ENCODE results near the gene SOX5. TPM values are rescaled to one million over a fixed set of nuclear protein-coding genes. Genes with fewer than 3 reads are reported as not detected.

The SOX5 gene
- polyA plus RNA-seq, 3 donors = 5.1 to 7.5 (median 7.3) TPM

- DNase-seq (ENCODE audit: low read depth in 3 of 3, low spot score in 2 of 3) = no peak
Measured at GRCh38 chr12:23561364-23562345, 387.8 kb downstream of the SOX5 start.

- DNase-seq (ENCODE audit: low read depth in 3 of 3, low spot score in 2 of 3) = no peak
Measured at GRCh38 chr12:23560611-23561010, 388.9 kb downstream of the SOX5 start.

GRCh38 chr12:23559268-23559753, 390.2 kb downstream of the SOX5 start:
- no peak for DNase-seq (ENCODE audit: low read depth in 3 of 3, low spot score in 2 of 3)

GRCh38 chr12:23556661-23557060, 392.8 kb downstream of the SOX5 start:
- no peak for DNase-seq (ENCODE audit: low read depth in 3 of 3, low spot score in 2 of 3)

GRCh38 chr12:23555825-23556207, 393.7 kb downstream of the SOX5 start:
- no peak for DNase-seq (ENCODE audit: low read depth in 3 of 3, low spot score in 2 of 3)

GRCh38 chr12:23555180-23555824, 394.2 kb downstream of the SOX5 start:
- DNase-seq (ENCODE audit: low read depth in 3 of 3, low spot score in 2 of 3) = no peak

- no peak for DNase-seq (ENCODE audit: low read depth in 3 of 3, low spot score in 2 of 3)
Measured at GRCh38 chr12:23552417-23552816, 397.1 kb downstream of the SOX5 start.

- no peak for DNase-seq (ENCODE audit: low read depth in 3 of 3, low spot score in 2 of 3)
Measured at GRCh38 chr12:23550753-23551152, 398.7 kb downstream of the SOX5 start.

- no peak for DNase-seq (ENCODE audit: low read depth in 3 of 3, low spot score in 2 of 3)
Measured at GRCh38 chr12:23548742-23549141, 400.7 kb downstream of the SOX5 start.

- no peak for DNase-seq (ENCODE audit: low read depth in 3 of 3, low spot score in 2 of 3)
Measured at GRCh38 chr12:23546756-23547155, 402.7 kb downstream of the SOX5 start.

GRCh38 chr12:23543767-23544166, 405.7 kb downstream of the SOX5 start:
- no peak for DNase-seq (ENCODE audit: low read depth in 3 of 3, low spot score in 2 of 3)

- no peak for DNase-seq (ENCODE audit: low read depth in 3 of 3, low spot score in 2 of 3)
Measured at GRCh38 chr12:23542187-23542586, 407.3 kb downstream of the SOX5 start.

GRCh38 chr12:23540572-23540971, 408.9 kb downstream of the SOX5 start:
- DNase-seq (ENCODE audit: low read depth in 3 of 3, low spot score in 2 of 3) = peak in 1 of 3 donors; percentile 10

- no peak for DNase-seq (ENCODE audit: low read depth in 3 of 3, low spot score in 2 of 3)
Measured at GRCh38 chr12:23536293-23536692, 413.2 kb downstream of the SOX5 start.

GRCh38 chr12:23535441-23535840, 414.0 kb downstream of the SOX5 start:
- DNase-seq (ENCODE audit: low read depth in 3 of 3, low spot score in 2 of 3) = no peak

- no peak for DNase-seq (ENCODE audit: low read depth in 3 of 3, low spot score in 2 of 3)
Measured at GRCh38 chr12:23534196-23534595, 415.3 kb downstream of the SOX5 start.

- DNase-seq (ENCODE audit: low read depth in 3 of 3, low spot score in 2 of 3) = no peak
Measured at GRCh38 chr12:23533699-23534098, 415.8 kb downstream of the SOX5 start.

- no peak for DNase-seq (ENCODE audit: low read depth in 3 of 3, low spot score in 2 of 3)
Measured at GRCh38 chr12:23533265-23533664, 416.2 kb downstream of the SOX5 start.

GRCh38 chr12:23528316-23528715, 421.2 kb downstream of the SOX5 start:
- DNase-seq (ENCODE audit: low read depth in 3 of 3, low spot score in 2 of 3) = no peak

GRCh38 chr12:23525450-23526072, 423.9 kb downstream of the SOX5 start:
- no peak for DNase-seq (ENCODE audit: low read depth in 3 of 3, low spot score in 2 of 3)

GRCh38 chr12:23523339-23523738, 426.1 kb downstream of the SOX5 start:
- no peak for DNase-seq (ENCODE audit: low read depth in 3 of 3, low spot score in 2 of 3)

Measured in right renal cortex interstitium (tissue), 3 donors.